CD14-positive monocyte (primary cell): ENCODE results near the gene RRP12. TPM values are rescaled to one million over a fixed set of nuclear protein-coding genes. Genes with fewer than 3 reads are reported as not detected.

ENCODE experiments used
- DNase-seq, 3 donors: peaks; one replicate each; pipeline ENCODE4 v3.0.0-alpha.2; 2011 to 2022
- H2AFZ ChIP-seq: 2 replicates; pipeline ENCODE4 v1.6.0; 2012; ENCODE audit warnings: mild to moderate bottlenecking, low read depth, low read length, inconsistent platforms; ENCODE audit not compliant: insufficient read depth, poor library complexity, severe bottlenecking
- H3K27ac ChIP-seq, 2 donors: 1 replicate in 1 of 2; 2 replicates in 1 of 2; pipeline ENCODE4 v1.5.1; 2012 to 2013; ENCODE audit warnings: low read length in 2 of 2, control low read depth in 1 of 2, inconsistent platforms in 1 of 2, low read depth in 1 of 2, mild to moderate bottlenecking in 1 of 2
- H3K27me3 ChIP-seq, 2 donors: one replicate each; pipeline versions ENCODE4 v1.6.0 to v1.6.1; 2011 to 2013; ENCODE audit warnings: low read length in 2 of 2; ENCODE audit not compliant: control insufficient read depth in 2 of 2, insufficient read depth in 2 of 2
- H3K36me3 ChIP-seq, 2 donors: replicated peaks in 1 of 2; 1 replicate in 1 of 2; 2 replicates in 1 of 2; pipeline versions ENCODE4 v1.5.1 to v1.6.1; 2012 to 2013; ENCODE audit warnings: low read length in 2 of 2, control low read depth in 1 of 2, inconsistent platforms in 1 of 2, mild to moderate bottlenecking in 1 of 2; ENCODE audit not compliant: insufficient read depth in 2 of 2, control insufficient read depth in 1 of 2
- H3K4me1 ChIP-seq, 2 donors: 1 replicate in 1 of 2; 2 replicates in 1 of 2; pipeline versions ENCODE4 v1.5.1 to v1.6.1; 2012 to 2013; ENCODE audit warnings: low read length in 2 of 2, control low read depth in 1 of 2, inconsistent platforms in 1 of 2, mild to moderate bottlenecking in 1 of 2, moderate library complexity in 1 of 2; ENCODE audit not compliant: insufficient read depth in 2 of 2, control insufficient read depth in 1 of 2
- H3K4me2 ChIP-seq: replicated peaks from 2 replicates; pipeline ENCODE3; 2012; ENCODE audit warnings: low read length, moderate library complexity, mild to moderate bottlenecking; ENCODE audit not compliant: poor library complexity, severe bottlenecking; ENCODE audit errors: extremely low read depth
- H3K4me3 ChIP-seq, 3 experiments: fragments of 200-600 bp in 1 of 3; sonication (generic) in 1 of 3; replicated peaks in 1 of 3; 1 replicate in 2 of 3; 2 replicates in 1 of 3; pipeline ENCODE4 v1.5.1; 2011 to 2013; ENCODE audit warnings: low read length in 3 of 3, mild to moderate bottlenecking in 3 of 3, control low read depth in 2 of 3, low read depth in 2 of 3, inconsistent platforms in 1 of 3, moderate library complexity in 1 of 3
- H3K79me2 ChIP-seq: 2 replicates; pipeline ENCODE4 v1.6.0; 2012; ENCODE audit warnings: mild to moderate bottlenecking, control low read depth, inconsistent platforms, low read length, moderate library complexity; ENCODE audit not compliant: insufficient read depth
- H3K9ac ChIP-seq: 2 replicates; pipeline ENCODE4 v1.6.0; 2017; ENCODE audit warnings: low read length, mild to moderate bottlenecking; ENCODE audit not compliant: insufficient read depth, poor library complexity, severe bottlenecking
- H3K9me3 ChIP-seq, 2 donors: replicated peaks in 1 of 2; 1 replicate in 1 of 2; 2 replicates in 1 of 2; pipeline versions ENCODE4 v1.5.1 to v1.6.1; 2012 to 2013; ENCODE audit warnings: low read length in 2 of 2, control low read depth in 1 of 2; ENCODE audit not compliant: control insufficient read depth in 1 of 2, insufficient read depth in 1 of 2
- H4K20me1 ChIP-seq: 2 replicates; pipeline ENCODE4 v1.6.0; 2012; ENCODE audit warnings: mild to moderate bottlenecking, low read length, control low read depth, moderate library complexity; ENCODE audit not compliant: insufficient read depth
- H3K27ac Mint-ChIP-seq, 7 donors: one replicate each; pipeline ENCODE4 v1.8.0; 2020; ENCODE audit warnings: mild to moderate bottlenecking in 7 of 7, mixed read lengths in 7 of 7, moderate library complexity in 6 of 7, inconsistent platforms in 2 of 7
- H3K27me3 Mint-ChIP-seq, 3 donors: one replicate each; pipeline ENCODE4 v1.8.0; 2021 to 2022; ENCODE audit warnings: low read depth in 3 of 3, mild to moderate bottlenecking in 3 of 3, mixed read lengths in 3 of 3, moderate library complexity in 3 of 3, inconsistent platforms in 1 of 3
- H3K36me3 Mint-ChIP-seq, 2 donors: one replicate each; pipeline ENCODE4 v1.8.0; 2020; ENCODE audit warnings: mixed read lengths in 2 of 2, inconsistent platforms in 1 of 2, mild to moderate bottlenecking in 1 of 2
- H3K4me1 Mint-ChIP-seq: one replicate; pipeline ENCODE4 v1.8.0; 2020; ENCODE audit warnings: mild to moderate bottlenecking, mixed read lengths
- H3K4me3 Mint-ChIP-seq, 2 donors: one replicate each; pipeline ENCODE4 v1.8.0; 2020; ENCODE audit warnings: mild to moderate bottlenecking in 2 of 2, mixed read lengths in 2 of 2, moderate library complexity in 1 of 2
- H3K9me3 Mint-ChIP-seq, 7 donors: one replicate each; pipeline ENCODE4 v1.8.0; 2020 to 2022; ENCODE audit warnings: mixed read lengths in 7 of 7, mild to moderate bottlenecking in 6 of 7, moderate library complexity in 6 of 7, inconsistent platforms in 2 of 7
- WGBS: methylation state at CpG from one replicate; pipeline ENCODE4 v1.1.5; 2013; ENCODE audit warnings: missing lambda C conversion rate; ENCODE audit not compliant: insufficient coverage; 5-methylcytosine and 5-hydroxymethylcytosine counted together
- intact Hi-C, 2 donors: fragments of 100-400 bp; cut with micrococcal nuclease; formaldehyde crosslinking; loops; one replicate each; pipeline versions ENCODE4 v1.15.0 to v1.15.1; 2023
- polyA plus RNA-seq, 3 donors: library from polyadenylated mRNA; depleted of rRNA in 1 of 3; unstranded in 2 of 3; stranded (reverse) in 1 of 3; fragments of 300-500 nt in 2 of 3; fragments of >200 nt in 1 of 3; fragmentation: Illumina TruSeq in 2 of 3; gene quantifications; 1 replicate in 2 of 3; 2 replicates in 1 of 3; pipeline ENCODE4 v1.2.3, GENCODE V29; 2012 to 2021
- TF ChIP-seq, protein P1 (sequence below): fragments of 200-600 bp; IDR thresholded peaks from one replicate; pipeline ENCODE4 v1.8.0; 2022; ENCODE audit warnings: antibody characterized with exemption, mild to moderate bottlenecking

Gene RRP12
- polyA plus RNA-seq, 3 donors, result 31.0 to 98.7 (median 44.3) TPM

DNA sequence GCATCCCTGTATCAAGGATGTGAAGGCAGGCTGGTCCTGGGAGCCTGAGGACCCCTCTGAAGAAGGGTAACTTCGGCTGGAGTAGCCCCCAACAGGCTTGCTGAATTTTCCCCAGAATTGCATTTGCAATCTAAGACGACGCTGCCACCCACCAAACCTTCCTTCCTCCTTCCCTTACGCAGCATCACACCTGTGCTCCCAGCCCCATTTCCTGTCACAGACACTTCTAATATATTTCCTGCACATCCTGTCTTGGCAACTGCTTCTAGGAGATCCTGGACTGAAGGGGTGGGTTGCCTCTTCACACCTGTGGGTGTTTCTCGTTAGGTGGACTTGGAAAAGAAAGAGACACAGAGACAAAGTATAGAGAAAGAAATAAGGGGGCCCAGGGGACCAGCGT lies 15.4 kb upstream of the RRP12 start:
- 19% methylated on average over 3 of the region's 6 CpGs for WGBS
- Histone ChIP-seq H3K9me3 (no peaks in the 10 kb centered on the region), H3K27ac (no peak overlapping the region), H3K4me3 (no peak overlapping the region), H3K79me2 (no peaks in the 10 kb centered on the region), H2AFZ (no peak overlapping the region), H3K27me3 (no peaks in the 10 kb centered on the region), H3K9ac (no peak overlapping the region), H4K20me1 (no peaks in the 10 kb centered on the region), H3K4me2 (no peak overlapping the region), H3K36me3 (no peaks in the 10 kb centered on the region), H3K4me1 (peaks cover 60 to 69% of the 10 kb centered on the region in 2 donors)
- TF ChIP-seq, protein P1, sequence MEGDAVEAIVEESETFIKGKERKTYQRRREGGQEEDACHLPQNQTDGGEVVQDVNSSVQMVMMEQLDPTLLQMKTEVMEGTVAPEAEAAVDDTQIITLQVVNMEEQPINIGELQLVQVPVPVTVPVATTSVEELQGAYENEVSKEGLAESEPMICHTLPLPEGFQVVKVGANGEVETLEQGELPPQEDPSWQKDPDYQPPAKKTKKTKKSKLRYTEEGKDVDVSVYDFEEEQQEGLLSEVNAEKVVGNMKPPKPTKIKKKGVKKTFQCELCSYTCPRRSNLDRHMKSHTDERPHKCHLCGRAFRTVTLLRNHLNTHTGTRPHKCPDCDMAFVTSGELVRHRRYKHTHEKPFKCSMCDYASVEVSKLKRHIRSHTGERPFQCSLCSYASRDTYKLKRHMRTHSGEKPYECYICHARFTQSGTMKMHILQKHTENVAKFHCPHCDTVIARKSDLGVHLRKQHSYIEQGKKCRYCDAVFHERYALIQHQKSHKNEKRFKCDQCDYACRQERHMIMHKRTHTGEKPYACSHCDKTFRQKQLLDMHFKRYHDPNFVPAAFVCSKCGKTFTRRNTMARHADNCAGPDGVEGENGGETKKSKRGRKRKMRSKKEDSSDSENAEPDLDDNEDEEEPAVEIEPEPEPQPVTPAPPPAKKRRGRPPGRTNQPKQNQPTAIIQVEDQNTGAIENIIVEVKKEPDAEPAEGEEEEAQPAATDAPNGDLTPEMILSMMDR, result no peak
- H3K27me3 Mint-ChIP-seq, result peaks cover 0 to 2% (median 0%) of the 10 kb centered on the region in 3 donors
- H3K36me3 Mint-ChIP-seq, result peaks cover 2 to 4% of the 10 kb centered on the region in 2 donors
- peaks cover 66% of the 10 kb centered on the region for H3K4me1 Mint-ChIP-seq
- intact Hi-C loops, result no loop called here
- H3K27ac Mint-ChIP-seq, result no peak overlapping the region
- no peak for DNase-seq
- H3K4me3 Mint-ChIP-seq, result no peak overlapping the region
- no peaks in the 10 kb centered on the region for H3K9me3 Mint-ChIP-seq

DNA sequence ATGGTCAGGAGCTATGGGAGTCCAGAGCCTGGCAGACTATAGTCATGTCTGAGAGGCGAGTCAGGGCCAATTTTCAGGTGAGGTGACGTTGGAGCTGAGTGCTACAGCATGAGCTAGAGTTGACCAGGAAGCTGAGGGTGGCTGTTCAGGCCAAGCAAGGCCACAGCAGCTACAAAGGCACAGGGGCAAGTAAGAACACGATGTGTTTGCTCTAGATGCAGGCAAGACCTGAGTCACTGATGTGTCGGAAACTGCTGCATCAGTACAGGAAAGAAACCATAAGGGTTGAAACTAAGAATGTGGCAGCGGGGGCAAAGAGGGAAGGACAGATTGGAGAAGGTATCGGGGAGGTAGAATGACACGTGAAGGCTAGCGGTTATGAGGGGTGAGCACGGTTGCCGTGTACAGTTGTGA lies 11.8 kb upstream of the RRP12 start:
- H3K27ac Mint-ChIP-seq, result peak overlapping the region; percentile 47 to 88 (median 79)
- H3K27ac ChIP-seq, result peak overlapping the region; percentile 41 to 66

More for the DNA sequence above, 11.8 kb upstream of the RRP12 start:
- Mint-ChIP-seq H3K36me3 (no peaks in the 10 kb centered on the region), H3K4me1 (peaks cover 60% of the 10 kb centered on the region), H3K4me3 (peak overlapping the region in 1 of 2 donors; percentile 58), H3K9me3 (peaks cover 0 to 2% (median 0%) of the 10 kb centered on the region in 7 donors), H3K27me3 (no peaks in the 10 kb centered on the region)
- Histone ChIP-seq H3K27me3 (no peaks in the 10 kb centered on the region), H2AFZ (peak overlapping the region; percentile 29), H3K79me2 (no peaks in the 10 kb centered on the region), H3K4me2 (no peak overlapping the region), H3K36me3 (no peaks in the 10 kb centered on the region), H3K4me3 (no peak overlapping the region), H3K9ac (no peak overlapping the region), H3K4me1 (peaks cover 56 to 66% of the 10 kb centered on the region in 2 donors), H3K9me3 (no peaks in the 10 kb centered on the region), H4K20me1 (no peaks in the 10 kb centered on the region)
- WGBS, result 36% methylated on average over 7 of the region's 10 CpGs
- DNase-seq, result peak in 2 of 3 donors; percentile 38 to 42
- intact Hi-C loops, result no loop called here
- TF ChIP-seq, protein P1, result no peak
